KG1 (cell line): ENCODE measurements around the gene DEPDC5.

ENCODE experiments used
- DNase-seq: peaks from one replicate; lab custom pipeline; 2025; lab: John Stamatoyannopoulos, UW

DEPDC5 gene

GRCh38 chr22:31950226-31950625 is 196.4 kb downstream of the DEPDC5 start:
- DNase-seq = no peak

DNA sequence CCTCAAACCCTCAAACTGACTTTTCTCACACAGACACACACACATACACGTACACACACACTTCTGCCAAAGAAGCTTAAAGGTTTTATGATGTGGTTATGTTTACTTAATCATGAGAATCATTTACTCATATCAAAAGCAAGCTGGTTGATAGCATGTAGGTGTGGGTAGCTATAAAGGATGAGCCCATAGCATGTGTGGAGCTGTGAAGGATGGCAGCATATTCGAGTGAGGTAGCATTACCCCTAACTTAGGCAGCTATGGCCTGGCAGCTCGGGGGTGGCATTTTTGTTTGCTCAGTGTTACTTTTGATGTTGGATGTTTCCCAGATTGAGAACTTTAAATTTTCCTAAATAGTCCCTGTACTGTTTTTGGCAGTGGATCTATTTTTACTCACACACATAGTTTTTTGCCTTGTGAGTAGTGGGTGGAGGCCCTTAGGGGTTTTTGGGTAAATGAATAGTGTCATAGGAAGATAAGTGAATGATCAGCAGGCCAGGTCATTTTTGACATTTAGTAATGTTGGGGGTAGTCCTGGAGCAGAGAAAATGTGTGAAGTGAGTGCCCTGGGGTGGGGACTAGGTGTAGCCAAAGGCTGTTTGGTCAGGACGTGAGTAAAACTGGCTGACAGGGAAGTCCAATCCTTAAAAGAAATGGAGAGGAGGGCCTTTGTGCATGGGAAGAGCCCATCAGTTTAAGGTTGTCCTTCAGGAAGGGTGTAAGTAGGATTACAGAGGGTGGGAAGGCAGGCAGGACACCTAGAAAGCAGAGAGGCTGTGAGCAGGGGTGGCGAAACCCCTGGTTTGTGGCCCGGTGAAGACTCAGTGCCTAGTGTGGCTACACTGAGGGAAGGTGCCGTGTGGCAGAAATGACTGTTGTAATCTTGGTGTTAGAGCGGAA is 197.6 kb downstream of the DEPDC5 start:
- DNase-seq = no peak

GRCh38 chr22:31952094-31952401 is 198.2 kb downstream of the DEPDC5 start:
- no peak for DNase-seq

DNA sequence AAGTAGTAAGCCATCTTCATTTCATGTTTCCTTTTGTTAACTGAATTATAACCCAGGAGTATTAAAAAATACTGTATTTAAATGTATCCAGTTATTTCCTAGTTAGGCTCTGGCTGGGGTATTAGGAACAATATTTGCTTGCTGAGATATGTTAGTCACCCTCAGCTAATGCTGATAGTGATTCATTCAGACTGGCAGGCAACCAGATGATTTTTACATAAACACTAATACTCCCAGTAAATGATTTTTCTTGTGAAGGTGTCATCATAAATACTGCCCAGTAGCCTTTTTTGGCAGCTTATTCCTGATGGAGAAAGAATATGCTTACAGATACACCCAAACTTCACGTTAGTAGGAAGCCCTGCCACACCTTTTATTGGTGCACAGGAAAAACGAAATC is 198.7 kb downstream of the DEPDC5 start:
- no peak for DNase-seq

- DNase-seq = no peak
These were observed 199.4 kb downstream of the DEPDC5 start for GRCh38 chr22:31953261-31953660.

DNA sequence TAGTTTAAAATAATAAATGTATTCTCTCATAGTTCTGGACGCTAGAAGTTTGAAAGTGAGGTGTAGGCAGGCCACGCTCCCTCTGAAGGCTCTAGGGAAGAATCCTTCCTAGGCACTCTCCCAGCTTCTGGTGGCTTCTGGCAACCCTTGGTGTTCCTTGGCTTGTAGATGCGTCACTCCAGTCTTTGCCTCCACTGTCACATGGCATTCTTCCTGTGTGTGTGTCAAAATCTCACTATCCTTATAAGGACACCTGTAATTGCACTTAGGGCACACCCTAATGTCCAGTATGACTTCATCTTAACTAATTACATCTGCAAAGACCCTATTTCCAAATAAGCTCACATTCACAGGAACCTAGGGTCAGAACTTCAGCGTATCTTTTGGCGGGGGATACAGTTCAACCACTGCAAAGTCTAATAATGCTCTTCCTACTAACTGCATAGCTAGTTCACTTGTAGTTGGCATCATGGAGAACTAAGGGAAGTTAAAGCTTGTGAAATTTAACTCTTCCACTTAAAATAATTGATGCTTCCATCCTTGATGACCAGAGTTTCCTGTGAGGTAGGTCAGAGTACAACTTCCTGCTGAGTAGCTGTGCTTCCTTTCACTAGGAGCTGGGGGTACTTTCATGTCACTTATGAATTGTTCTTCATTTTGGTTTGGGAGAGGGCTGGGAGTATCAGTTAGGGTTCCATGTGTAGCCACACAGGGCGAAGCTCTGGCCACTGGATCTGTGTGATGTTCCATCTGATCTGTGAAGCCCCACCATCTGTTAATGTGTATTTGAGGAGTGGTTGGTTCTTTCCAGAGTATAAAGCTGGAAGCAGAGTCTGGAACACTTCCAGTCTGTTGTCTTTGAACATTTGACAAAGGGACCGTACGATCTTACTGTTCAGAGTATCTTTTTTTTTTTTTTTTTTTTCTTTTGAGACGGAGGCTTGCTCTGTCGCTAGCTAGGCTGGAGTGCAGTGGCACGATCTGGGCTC is 201.0 kb downstream of the DEPDC5 start:
- DNase-seq = no peak

DNA sequence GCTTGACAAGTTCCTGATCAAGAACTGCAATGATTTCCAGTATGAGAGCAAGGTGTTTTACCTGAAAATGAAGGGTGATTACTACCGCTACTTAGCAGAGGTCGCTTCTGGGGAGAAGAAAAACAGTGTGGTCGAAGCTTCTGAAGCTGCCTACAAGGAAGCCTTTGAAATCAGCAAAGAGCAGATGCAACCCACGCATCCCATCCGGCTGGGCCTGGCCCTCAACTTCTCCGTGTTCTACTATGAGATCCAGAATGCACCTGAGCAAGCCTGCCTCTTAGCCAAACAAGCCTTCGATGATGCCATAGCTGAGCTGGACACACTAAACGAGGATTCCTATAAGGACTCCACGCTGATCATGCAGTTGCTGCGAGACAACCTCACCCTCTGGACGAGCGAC is 202.5 kb downstream of the DEPDC5 start:
- no peak for DNase-seq
